Measurements from ENCODE around the gene SLC4A5. TPM values are rescaled to one million over a fixed set of nuclear protein-coding genes. Genes with fewer than 3 reads are reported as not detected.

SLC4A5 gene
- total RNA-seq, 1 experiment from 2014 or later = 0.08 TPM

DNA sequence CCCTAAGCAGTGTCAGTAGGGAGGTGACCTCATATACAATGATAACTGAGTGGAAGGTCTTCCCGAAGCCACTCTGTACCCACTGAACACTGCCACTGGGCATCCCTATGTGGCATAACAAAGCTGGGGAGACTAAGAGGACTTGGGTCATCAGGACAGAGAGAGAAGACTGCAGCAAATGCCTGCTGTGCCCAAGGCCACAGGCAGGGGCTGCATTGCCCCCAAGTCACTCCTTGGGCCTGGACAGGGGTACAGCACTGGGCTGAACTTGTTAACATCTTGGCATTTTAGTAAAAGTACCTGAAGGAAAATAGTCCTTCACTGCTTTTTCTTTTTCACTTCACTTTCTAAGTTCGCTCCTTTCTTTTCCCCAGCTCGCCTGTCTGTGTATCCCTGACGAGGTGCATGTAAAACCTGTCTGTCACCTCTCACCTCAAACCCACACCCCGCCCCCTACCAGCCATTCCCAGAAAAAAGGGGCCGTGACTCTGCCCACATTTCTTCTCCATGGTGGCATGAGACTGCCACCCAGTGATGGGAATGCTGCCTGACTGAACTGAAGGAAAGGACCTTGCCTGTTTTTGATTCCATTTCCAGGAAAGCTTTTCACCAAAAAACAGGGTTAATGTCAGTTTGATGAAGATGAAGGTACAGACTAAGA lies 81.9 kb downstream of the SLC4A5 start:
- H3K27ac ChIP-seq = no peak overlapping the region
- H3K36me3 ChIP-seq = no peaks in the 10 kb centered on the region
- no peaks in the 10 kb centered on the region for H3K4me1 ChIP-seq (replicated peaks)
- H3K4me3 ChIP-seq = no peak overlapping the region
- H3K9me3 ChIP-seq (replicated peaks) = no peaks in the 10 kb centered on the region
- H3K27me3 ChIP-seq (replicated peaks) = no peaks in the 10 kb centered on the region
- DNase-seq (ENCODE audit: low read depth in 1 of 2, low spot score in 2 of 2) = no peak

DNA sequence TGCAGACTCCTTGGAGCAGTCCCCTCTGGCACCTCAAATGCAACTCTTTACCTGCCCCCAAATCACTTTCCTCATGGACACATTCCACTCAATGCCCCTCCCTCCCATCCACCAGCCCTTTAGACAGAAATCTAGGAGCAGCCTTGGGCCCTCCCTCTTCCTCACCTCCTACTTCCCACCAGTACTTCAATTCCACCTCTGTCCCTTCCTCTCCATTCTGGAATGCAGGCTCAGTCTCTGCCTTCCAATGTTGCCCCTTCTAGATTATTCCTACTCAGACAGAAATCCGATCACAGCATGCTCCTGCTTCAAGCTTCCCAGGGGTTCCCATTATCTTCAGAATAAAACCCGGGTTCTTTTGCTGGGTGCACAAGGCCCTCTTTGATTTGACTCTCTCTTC lies 82.7 kb downstream of the SLC4A5 start:
- no peak for DNase-seq (ENCODE audit: low read depth in 1 of 2, low spot score in 2 of 2)
- Histone ChIP-seq H3K27me3 (replicated peaks) (no peaks in the 10 kb centered on the region), H3K27ac (no peak overlapping the region), H3K4me1 (replicated peaks) (no peaks in the 10 kb centered on the region), H3K9me3 (replicated peaks) (no peaks in the 10 kb centered on the region), H3K36me3 (no peaks in the 10 kb centered on the region), H3K4me3 (no peak overlapping the region)

DNA sequence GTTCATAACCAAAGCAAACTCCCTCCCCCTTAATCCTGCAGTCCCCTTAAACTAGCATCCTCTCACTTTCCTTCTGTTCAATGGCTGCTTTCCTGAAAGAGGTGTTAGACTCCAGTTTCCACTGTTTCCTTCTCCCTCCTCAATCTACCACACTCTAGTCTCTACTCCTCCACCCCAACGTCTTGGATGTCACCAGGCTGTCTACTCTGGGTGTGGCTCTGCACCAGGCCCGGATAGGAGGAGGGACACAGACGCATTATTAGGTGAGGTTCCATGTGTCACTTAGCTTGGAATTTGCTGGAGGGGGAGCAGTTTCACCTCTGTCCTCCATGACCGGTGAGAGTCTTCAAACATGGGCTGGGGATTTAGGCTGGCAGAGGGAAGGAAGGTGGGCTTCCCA lies 83.5 kb downstream of the SLC4A5 start:
- H3K4me1 ChIP-seq (replicated peaks) = no peaks in the 10 kb centered on the region
- H3K27me3 ChIP-seq (replicated peaks) = no peaks in the 10 kb centered on the region
- H3K36me3 ChIP-seq = no peaks in the 10 kb centered on the region
- no peak overlapping the region for H3K4me3 ChIP-seq
- no peak overlapping the region for H3K27ac ChIP-seq
- DNase-seq (ENCODE audit: low read depth in 1 of 2, low spot score in 2 of 2) = no peak
- no peaks in the 10 kb centered on the region for H3K9me3 ChIP-seq (replicated peaks)

DNA sequence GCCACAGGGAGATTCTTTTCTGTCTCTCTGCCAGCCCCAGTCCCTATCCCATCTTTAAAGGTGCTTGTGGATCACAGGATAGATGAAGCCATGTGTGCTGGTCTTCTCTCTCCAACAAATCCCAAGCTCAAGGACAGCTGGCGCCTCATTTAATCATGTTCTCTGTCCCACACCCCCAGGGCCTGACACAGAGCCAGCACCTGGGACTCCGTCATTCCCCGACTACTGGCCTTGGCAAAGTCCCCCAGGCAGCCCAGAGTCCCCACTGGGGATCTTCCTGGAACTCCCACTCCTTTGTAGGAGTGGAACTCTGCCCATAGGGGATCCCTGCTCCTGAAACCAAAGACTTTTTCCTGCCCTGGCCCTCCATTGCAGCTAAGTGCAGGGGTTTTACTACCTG lies 84.0 kb downstream of the SLC4A5 start:
- Histone ChIP-seq H3K9me3 (replicated peaks) (no peaks in the 10 kb centered on the region), H3K27ac (no peak overlapping the region), H3K4me3 (no peak overlapping the region), H3K36me3 (no peaks in the 10 kb centered on the region), H3K4me1 (replicated peaks) (no peaks in the 10 kb centered on the region), H3K27me3 (replicated peaks) (no peaks in the 10 kb centered on the region)
- no peak for DNase-seq (ENCODE audit: low read depth in 1 of 2, low spot score in 2 of 2)

DNA sequence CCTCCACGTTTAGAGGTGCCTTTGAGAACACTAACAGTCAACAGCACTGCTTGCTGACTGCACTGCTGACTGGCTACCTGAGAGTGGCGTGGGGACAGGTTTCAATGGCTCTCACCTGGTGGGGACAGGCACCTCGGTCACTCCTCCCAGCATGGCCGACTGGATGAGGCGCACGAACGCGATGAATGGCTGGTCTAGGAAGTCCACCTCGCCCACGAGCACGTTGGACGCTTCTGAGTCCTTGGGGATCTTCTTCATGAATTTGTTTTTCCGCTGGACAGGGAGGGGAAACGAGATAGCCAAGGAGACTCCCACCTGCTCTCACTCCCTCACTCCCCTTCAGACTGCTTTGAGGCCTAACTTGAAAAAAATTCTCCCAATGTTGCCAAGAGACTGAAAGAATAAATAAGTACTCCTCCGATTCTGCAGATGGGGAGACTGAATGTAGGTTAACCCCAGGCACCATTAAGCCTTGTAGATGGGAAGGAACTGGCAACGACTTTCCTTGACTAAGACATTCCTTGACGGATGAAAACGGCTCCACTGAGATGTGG lies 87.5 kb downstream of the SLC4A5 start:
- H3K9me3 ChIP-seq (replicated peaks) = no peaks in the 10 kb centered on the region
- no peak overlapping the region for H3K4me3 ChIP-seq
- no peaks in the 10 kb centered on the region for H3K27me3 ChIP-seq (replicated peaks)
- H3K4me1 ChIP-seq (replicated peaks) = no peaks in the 10 kb centered on the region
- DNase-seq (ENCODE audit: low read depth in 1 of 2, low spot score in 2 of 2) = no peak
- H3K27ac ChIP-seq = no peak overlapping the region
- H3K36me3 ChIP-seq = no peaks in the 10 kb centered on the region

DNA sequence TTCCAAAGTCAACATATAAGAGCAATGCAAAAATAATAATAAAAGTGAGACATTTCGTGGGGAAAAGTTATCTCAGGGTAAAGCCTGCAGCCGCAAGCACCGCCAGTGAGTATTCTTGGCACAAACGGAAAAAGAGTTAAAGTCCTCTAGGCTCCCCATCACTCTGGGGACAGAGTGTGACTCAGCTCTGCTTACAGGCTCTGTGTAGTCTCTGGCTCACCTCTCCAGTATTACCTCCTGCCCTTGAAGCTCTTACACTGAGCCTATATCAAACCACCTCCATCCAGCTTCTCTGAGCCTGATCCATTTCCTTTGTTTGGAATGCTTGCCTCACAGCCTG lies 89.3 kb downstream of the SLC4A5 start:
- H3K4me3 ChIP-seq = no peak overlapping the region
- no peaks in the 10 kb centered on the region for H3K9me3 ChIP-seq (replicated peaks)
- DNase-seq (ENCODE audit: low read depth in 1 of 2, low spot score in 2 of 2) = no peak
- H3K4me1 ChIP-seq (replicated peaks) = no peaks in the 10 kb centered on the region
- H3K36me3 ChIP-seq = no peaks in the 10 kb centered on the region
- no peaks in the 10 kb centered on the region for H3K27me3 ChIP-seq (replicated peaks)
- no peak overlapping the region for H3K27ac ChIP-seq

DNA sequence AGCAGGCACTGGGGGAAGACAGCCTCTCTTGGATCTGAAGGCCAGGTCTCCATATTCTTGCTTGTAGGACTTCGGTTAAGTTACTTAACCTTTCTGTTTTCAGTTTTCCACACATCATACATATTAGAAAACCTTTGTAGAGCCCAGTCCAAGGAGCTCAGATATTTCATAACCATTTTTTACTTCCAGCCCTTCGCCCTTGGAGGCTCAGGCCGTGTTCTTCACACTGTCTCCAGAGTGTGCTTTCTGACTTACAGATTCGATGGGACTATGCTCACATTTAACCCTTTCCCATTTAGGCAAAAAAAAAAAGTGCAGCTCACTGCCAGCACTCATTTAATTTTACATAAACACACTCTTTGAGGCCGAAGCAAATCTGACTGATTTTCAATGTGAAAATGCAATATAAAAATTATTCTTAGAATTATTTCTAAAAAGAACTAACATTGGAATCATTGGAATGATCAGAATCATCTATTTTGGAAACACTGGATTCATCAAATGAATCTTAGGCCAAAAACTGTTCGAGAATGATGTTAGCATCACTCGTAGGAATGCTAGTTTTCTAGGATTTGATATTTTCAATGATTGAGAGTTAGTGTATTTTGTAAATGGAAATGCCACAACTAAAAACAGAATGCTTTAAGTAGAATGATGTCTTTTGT lies 89.8 kb downstream of the SLC4A5 start:
- no peaks in the 10 kb centered on the region for H3K4me1 ChIP-seq (replicated peaks)
- H3K27ac ChIP-seq = no peak overlapping the region
- DNase-seq (ENCODE audit: low read depth in 1 of 2, low spot score in 2 of 2) = no peak

DNA sequence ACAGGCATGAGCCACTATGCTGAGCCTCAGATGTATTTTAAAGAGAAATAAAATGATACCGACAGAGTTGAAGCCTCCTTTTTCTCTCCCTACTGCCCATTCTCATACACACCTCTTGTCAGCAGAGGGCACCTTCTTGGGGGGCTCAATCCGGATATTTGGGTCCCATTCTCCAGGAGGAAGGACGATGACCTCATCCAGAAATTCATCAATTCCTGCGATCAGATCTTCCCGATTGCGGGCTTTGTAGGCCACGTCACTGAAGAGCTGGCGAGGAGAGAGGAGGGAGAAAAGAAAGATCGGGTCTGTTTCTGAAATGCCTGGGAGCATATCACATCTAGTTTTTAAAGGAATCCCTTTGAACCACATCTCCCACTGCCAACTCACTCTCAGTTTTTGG lies 90.4 kb downstream of the SLC4A5 start:
- DNase-seq (ENCODE audit: low read depth in 1 of 2, low spot score in 2 of 2) = no peak
- no peak overlapping the region for H3K4me3 ChIP-seq
- no peaks in the 10 kb centered on the region for H3K9me3 ChIP-seq (replicated peaks)
- no peaks in the 10 kb centered on the region for H3K36me3 ChIP-seq
- H3K27me3 ChIP-seq (replicated peaks) = no peaks in the 10 kb centered on the region
- no peaks in the 10 kb centered on the region for H3K4me1 ChIP-seq (replicated peaks)
- no peak overlapping the region for H3K27ac ChIP-seq

More for the DNA sequence above, 89.8 kb downstream of the SLC4A5 start:
- Histone ChIP-seq H3K9me3 (replicated peaks) (no peaks in the 10 kb centered on the region), H3K36me3 (no peaks in the 10 kb centered on the region), H3K27me3 (replicated peaks) (no peaks in the 10 kb centered on the region), H3K4me3 (no peak overlapping the region)

DNA sequence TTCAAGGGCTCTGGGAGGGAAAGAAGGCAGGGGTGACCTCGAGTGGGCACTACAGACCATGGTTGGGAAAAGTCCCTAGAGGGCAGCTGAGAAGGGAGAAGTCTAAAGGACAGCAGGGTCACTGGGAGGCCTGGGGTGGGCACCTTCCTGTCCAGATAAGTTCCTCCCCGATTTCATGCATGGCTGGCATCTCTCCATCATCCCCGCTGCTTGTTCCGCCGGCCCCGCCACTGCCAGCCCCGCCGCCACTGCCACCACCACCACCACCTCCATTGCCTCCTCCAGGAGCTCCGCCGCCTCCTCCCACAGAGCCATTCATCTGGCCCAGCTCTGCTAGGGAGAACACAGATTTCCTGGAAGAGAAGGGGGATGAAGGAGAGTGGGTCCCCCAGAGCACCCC lies 91.2 kb downstream of the SLC4A5 start:
- H3K27ac ChIP-seq = no peak overlapping the region
- H3K4me1 ChIP-seq (replicated peaks) = no peaks in the 10 kb centered on the region
- no peaks in the 10 kb centered on the region for H3K9me3 ChIP-seq (replicated peaks)
- H3K4me3 ChIP-seq = no peak overlapping the region
- no peak for DNase-seq (ENCODE audit: low read depth in 1 of 2, low spot score in 2 of 2)
- no peaks in the 10 kb centered on the region for H3K27me3 ChIP-seq (replicated peaks)
- H3K36me3 ChIP-seq = no peaks in the 10 kb centered on the region

DNA sequence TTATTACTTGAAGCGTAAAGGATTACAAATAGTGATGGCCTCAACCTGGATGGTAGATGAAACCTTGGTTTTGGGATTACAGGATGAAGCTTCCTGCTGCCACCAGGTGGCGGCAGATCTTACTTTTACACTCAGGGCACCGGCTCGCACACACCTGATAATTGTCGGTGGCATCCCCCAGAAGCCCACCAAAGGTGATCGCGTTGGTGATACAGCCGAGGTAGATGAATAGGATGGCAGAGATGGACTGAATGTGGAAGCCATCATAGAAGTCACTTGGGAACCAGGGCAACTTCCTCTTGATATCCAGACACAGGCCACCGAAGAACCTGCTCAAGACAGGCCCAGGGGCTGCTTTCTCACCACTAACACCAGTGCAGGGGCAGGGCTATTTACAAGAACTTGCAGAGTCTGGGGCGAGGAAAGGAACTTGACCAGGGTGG lies 93.0 kb downstream of the SLC4A5 start:
- no peaks in the 10 kb centered on the region for H3K36me3 ChIP-seq
- peak in 1 of 2 experiments; percentile 16 for DNase-seq (ENCODE audit: low read depth in 1 of 2, low spot score in 2 of 2)
- H3K4me3 ChIP-seq = no peak overlapping the region
- no peaks in the 10 kb centered on the region for H3K4me1 ChIP-seq (replicated peaks)
- H3K27me3 ChIP-seq (replicated peaks) = no peaks in the 10 kb centered on the region
- H3K27ac ChIP-seq = no peak overlapping the region
- no peaks in the 10 kb centered on the region for H3K9me3 ChIP-seq (replicated peaks)

DNA sequence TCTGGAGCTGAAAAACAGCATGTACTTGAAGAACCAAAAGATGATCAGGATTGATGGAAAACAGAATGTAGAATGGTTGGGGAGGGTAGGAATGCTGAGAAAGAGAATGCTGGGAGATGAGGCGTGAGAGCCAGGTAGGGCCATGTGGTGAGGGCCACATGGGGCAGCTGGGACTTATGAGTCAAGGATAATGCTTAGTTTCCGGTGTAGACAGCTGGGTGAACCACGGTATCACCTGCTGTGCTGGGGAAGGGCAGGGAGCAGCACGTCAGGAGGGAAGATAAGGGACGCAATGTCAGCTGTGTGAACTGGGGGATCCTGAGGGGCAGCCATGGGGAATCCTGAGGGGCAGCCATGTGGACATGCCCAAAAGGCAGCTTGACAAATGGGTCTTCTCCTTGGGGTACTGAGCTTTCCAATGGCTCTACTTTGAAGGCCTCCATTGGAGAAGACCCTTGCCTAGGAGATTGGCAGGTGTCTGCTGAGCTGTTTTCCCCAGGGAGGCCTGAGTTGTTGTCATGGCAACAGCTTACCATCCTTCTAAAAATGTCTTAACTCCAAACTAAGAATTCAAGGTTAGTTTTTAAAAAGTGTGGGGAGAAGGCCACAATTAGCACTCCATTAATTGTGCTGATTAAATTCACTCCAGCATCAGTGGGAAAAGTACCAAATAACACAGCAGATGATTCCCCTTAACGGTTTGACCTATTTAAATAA lies 93.7 kb downstream of the SLC4A5 start:
- Histone ChIP-seq H3K27me3 (replicated peaks) (no peaks in the 10 kb centered on the region), H3K4me3 (no peak overlapping the region), H3K9me3 (replicated peaks) (no peaks in the 10 kb centered on the region), H3K4me1 (replicated peaks) (no peaks in the 10 kb centered on the region), H3K36me3 (no peaks in the 10 kb centered on the region), H3K27ac (no peak overlapping the region)
- DNase-seq (ENCODE audit: low read depth in 1 of 2, low spot score in 2 of 2) = no peak

DNA sequence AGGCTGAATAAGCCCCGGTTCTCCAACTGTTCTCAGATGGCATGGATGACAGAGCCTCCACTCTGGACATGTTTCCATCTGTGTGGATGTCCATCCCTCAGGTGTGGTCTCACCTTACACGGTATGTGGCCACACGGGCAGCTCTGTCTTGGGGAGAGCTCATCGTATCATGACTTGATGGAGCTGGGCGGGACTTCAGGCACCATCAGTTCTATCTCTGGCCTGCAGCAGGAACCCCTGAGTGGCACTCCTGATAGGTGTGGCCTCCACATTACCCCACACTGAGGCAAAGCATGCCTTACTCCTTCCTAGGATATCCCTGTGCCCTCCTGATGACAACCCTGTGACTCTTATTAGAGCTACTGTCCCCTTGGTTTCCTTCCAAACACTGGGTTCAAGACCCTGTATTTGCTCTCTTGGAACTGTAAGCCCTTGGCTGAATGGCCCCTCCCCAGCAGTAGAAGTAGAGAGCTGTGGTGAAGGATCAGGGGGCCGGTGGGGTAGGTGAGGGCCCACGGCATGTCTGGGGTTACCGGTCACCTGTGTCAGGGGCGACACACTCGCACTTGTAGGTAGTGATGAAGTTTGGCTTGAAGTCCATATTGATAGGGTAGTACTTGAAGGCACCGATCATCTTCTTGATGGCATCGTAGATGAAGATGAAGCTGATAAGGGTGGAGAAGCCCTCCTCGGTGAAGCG lies 96.6 kb downstream of the SLC4A5 start:
- Histone ChIP-seq H3K36me3 (no peaks in the 10 kb centered on the region), H3K27ac (no peak overlapping the region), H3K4me1 (replicated peaks) (no peaks in the 10 kb centered on the region), H3K4me3 (no peak overlapping the region), H3K27me3 (replicated peaks) (no peaks in the 10 kb centered on the region), H3K9me3 (replicated peaks) (no peaks in the 10 kb centered on the region)
- DNase-seq (ENCODE audit: low read depth in 1 of 2, low spot score in 2 of 2) = no peak

DNA sequence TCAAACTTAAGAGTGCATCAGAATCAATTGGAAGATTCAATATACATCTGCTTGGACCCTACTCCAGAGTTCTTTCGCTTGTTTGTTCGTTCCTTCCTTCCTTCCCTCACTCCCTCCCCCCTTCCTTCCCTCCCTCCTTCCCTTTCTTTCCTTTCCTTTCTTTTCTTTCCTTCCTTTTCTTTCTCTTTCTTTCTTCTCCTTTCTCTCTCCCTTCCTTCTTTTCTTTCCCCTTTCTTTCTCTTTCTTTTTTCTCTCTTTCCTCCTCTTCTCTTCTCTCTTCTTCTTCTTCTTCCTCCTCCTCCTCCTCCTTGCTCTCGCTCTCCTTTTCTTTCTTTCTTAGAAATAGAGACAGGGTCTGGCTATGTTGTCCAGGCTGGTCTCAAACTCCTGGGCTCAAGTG lies 98.9 kb downstream of the SLC4A5 start:
- H3K4me1 ChIP-seq (replicated peaks) = no peaks in the 10 kb centered on the region
- H3K27ac ChIP-seq = no peak overlapping the region
- no peak for DNase-seq (ENCODE audit: low read depth in 1 of 2, low spot score in 2 of 2)

More for the DNA sequence above, 98.9 kb downstream of the SLC4A5 start:
- no peaks in the 10 kb centered on the region for H3K36me3 ChIP-seq
- no peaks in the 10 kb centered on the region for H3K9me3 ChIP-seq (replicated peaks)
- no peaks in the 10 kb centered on the region for H3K27me3 ChIP-seq (replicated peaks)
- H3K4me3 ChIP-seq = no peak overlapping the region
